SK-N-MC (cell line): Measurements from ENCODE around the gene UBE3C.

Source experiments
- FOXP2 ChIP-seq: optimal IDR thresholded peaks from 2 replicates; pipeline ENCODE3; 2011; ENCODE audit warnings: mild to moderate bottlenecking, moderate library complexity; ENCODE audit not compliant: insufficient read depth; ENCODE audit errors: extremely low read length, control extremely low read depth
- POLR2AphosphoS5 ChIP-seq: IDR thresholded peaks from 2 replicates; pipeline ENCODE4 v1.6.1; 2012; ENCODE audit warnings: mild to moderate bottlenecking, low read depth, low read length, borderline replicate concordance

GRCh38 chr7:157140511-157140905 lies 1.8 kb downstream of the UBE3C start:
- TF ChIP-seq POLR2AphosphoS5: no peak
- TF ChIP-seq FOXP2: no peak
